Measurements from ENCODE around the gene MAPKAP1. TPM values are rescaled to one million over a fixed set of nuclear protein-coding genes. Genes with fewer than 3 reads are reported as not detected.

MAPKAP1 gene
- total and polyA plus RNA-seq, 2 experiments from 2014 or later = 68.4 to 98.5 TPM

- TF ChIP-seq CTCF (conservative IDR thresholded peaks at IDR 0.05; ENCODE audit: low read depth in 2 of 2) (no peak), EZH2 (IDR thresholded peaks at IDR 0.05; ENCODE audit: low read depth, unreplicated experiment) (no peak), ZNF331 (CRISPR knock-in tag; IDR thresholded peaks at IDR 0.05; ENCODE audit: low read depth) (no peak), POLR2AphosphoS5 (IDR thresholded peaks at IDR 0.05; ENCODE audit: low read depth) (no peak), EZH2phosphoT487 (IDR thresholded peaks at IDR 0.05; ENCODE audit: unreplicated experiment) (no peak), CREB1 (CRISPR knock-in tag; IDR thresholded peaks at IDR 0.05; ENCODE audit: low read depth) (no peak), REST (IDR thresholded peaks at IDR 0.05; ENCODE audit: unreplicated experiment) (no peak)
Measured at GRCh38 chr9:125431012-125431305, 276.0 kb downstream of the MAPKAP1 start (continued).

GRCh38 chr9:125430161-125431011, 276.6 kb downstream of the MAPKAP1 start:
- no peaks in the 10 kb centered on the region for H4K20me1 ChIP-seq (replicated peaks; ENCODE audit: insufficient read depth)
- H3K27me3 Mint-ChIP-seq (ENCODE audit: insufficient read depth, low read depth, poor library complexity) = peaks cover 17% of the 10 kb centered on the region
- no peak for ATAC-seq
- no peak overlapping the region for H3K27ac ChIP-seq (ENCODE audit: low read depth)
- no peaks in the 10 kb centered on the region for H3K4me1 ChIP-seq (ENCODE audit: insufficient read depth)
- H3K4me3 ChIP-seq = no peak overlapping the region
- H3K9me3 Mint-ChIP-seq = no peaks in the 10 kb centered on the region
- peak overlapping the region; percentile 43; the same call in 1 of the 2 replicates for H2AFZ ChIP-seq
- H3K27ac Mint-ChIP-seq = no peak overlapping the region
- no peaks in the 10 kb centered on the region for H3K27me3 ChIP-seq (ENCODE audit: insufficient read depth)
- DNase-seq (ENCODE audit: low spot score) = no peak
- no peaks in the 10 kb centered on the region for H3K79me2 ChIP-seq (replicated peaks; ENCODE audit: insufficient read depth)
- H3K4me3 Mint-ChIP-seq = no peak overlapping the region
- H3K4me1 Mint-ChIP-seq = peaks cover 11% of the 10 kb centered on the region
- no peaks in the 10 kb centered on the region for H3K36me3 ChIP-seq (ENCODE audit: insufficient read depth)
- no peak overlapping the region for H3K4me2 ChIP-seq
- no peaks in the 10 kb centered on the region for H3K36me3 Mint-ChIP-seq (ENCODE audit: low read depth)
- H3K9me2 ChIP-seq (ENCODE audit: insufficient read depth) = no peaks in the 10 kb centered on the region
- H3F3A ChIP-seq (replicated peaks; ENCODE audit: low read depth) = no peaks in the 10 kb centered on the region
- no peak for TF ChIP-seq ZNF331 (CRISPR knock-in tag; IDR thresholded peaks at IDR 0.05; ENCODE audit: low read depth)
- TF ChIP-seq ETS1 (IDR thresholded peaks at IDR 0.05) = no peak
- no peak for TF ChIP-seq EZH2phosphoT487 (IDR thresholded peaks at IDR 0.05; ENCODE audit: unreplicated experiment)
- no peak for TF ChIP-seq ZNF462 (CRISPR knock-in tag; IDR thresholded peaks at IDR 0.05)

Measured in GM23338 (cell line).